Activated CD4-positive, alpha-beta T cell treated with anti-CD3 and anti-CD28 coated beads for 1 hour (primary cell): ENCODE measurements around the gene NUP43.
"Not testable (repeated sequence)": the region's sequence is repeated elsewhere in the genome, so short reads cannot be mapped to it uniquely, and the experiment has no call there.

Experiments
- DNase-seq: peaks from one replicate; pipeline ENCODE4 v3.0.0-alpha.2; 2020

Gene NUP43, protein sequence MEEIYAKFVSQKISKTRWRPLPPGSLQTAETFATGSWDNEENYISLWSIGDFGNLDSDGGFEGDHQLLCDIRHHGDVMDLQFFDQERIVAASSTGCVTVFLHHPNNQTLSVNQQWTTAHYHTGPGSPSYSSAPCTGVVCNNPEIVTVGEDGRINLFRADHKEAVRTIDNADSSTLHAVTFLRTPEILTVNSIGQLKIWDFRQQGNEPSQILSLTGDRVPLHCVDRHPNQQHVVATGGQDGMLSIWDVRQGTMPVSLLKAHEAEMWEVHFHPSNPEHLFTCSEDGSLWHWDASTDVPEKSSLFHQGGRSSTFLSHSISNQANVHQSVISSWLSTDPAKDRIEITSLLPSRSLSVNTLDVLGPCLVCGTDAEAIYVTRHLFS

DNA sequence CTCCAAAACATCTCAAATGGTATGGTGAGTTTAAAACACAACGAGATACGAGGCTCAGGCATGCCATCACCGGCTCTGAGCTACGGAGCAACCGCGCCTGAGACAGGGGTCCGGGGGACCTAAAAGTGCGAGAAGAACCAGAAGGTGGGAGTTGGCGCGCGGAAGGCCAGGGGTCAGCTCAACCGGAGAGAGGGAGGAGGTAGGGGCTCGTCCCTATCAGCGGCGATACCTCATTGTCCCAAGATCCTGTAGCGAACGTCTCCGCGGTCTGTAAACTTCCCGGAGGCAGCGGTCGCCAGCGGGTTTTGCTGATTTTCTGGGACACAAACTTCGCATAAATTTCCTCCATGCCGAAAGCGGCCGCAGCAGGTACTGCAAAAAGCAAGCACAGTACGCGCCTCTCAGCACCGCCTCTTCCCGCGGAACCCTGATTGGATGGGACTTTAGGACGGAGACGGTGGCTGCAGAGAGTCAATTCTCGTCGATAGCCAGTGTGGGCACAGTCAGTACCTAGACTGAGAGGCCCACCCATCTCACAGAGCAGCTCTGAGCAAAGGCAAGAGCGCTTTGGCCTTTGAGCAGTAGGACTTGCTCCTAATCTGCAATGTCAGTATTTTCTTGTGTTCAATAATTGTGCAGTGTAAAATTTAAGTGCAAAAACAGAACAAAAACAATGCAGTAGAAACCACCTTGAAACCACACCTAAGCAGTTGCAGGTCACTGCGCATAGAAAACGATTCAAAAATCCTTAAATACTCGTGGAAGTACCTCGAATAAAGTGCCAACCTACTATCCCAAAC is at the start of gene NUP43:
Gene NUP43 (minus strand): TSS at position 383 of the 800 bp plus-strand sequence. CDS start 34 bp downstream, at position 349.
- DNase-seq, result peak; percentile 83

DNA sequence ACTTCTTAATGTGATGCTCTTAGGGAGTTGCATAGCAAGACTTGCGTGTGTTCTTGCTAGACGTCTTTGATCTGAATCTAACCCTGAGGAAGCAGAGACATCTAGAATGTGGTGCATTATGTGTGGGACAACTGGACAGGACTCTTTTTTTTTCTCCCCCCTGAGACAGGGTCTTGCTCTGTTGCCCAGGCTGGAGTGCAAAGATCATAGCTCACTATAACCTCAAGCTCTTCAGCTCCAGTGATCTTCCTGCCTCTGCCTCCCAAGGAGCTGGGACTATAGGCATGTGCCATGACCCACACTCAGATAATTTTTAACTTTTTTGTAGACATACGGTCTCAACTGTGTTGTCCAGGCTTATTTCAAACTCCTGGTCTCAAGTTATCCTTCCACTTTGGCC is 37.2 kb upstream of the NUP43 start:
- no peak for DNase-seq

DNA sequence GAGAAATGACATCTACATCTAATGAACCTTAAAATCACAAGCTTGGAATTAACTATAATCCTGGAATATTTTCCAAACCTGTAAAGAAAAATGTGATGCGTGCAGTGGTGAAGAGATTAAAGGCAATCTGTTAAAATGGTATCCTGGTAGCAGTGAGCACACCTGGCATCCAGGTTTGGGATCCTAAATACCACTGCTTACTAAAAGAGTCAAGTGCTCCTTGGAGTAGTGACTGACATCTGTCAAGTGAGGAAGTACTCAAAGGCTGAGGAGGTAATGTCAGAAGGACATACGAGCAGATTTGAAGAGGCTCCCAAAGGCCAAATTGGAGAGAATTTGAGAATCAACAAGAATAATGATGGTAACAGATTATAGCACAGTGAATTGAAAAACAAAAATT is 36.0 kb upstream of the NUP43 start:
- DNase-seq, result no peak

DNA sequence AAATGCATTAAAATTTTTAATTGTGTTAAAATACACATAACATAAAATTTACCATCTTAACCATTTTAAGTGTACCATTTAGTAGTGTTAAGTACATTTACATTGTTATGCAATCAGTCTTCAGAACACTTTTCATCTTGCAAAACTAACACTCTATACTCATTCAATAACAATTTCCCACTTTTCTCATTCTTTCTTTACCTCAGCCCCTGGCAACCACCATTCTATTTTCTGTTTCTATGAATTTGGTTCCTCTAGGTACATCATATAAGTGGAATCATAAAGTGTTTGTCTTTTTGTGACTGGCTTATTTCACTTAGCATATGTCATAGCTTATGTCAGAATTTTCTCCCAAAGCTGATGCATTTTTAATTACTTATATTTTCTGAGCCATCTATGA is 35.4 kb upstream of the NUP43 start:
- no peak for DNase-seq

DNA sequence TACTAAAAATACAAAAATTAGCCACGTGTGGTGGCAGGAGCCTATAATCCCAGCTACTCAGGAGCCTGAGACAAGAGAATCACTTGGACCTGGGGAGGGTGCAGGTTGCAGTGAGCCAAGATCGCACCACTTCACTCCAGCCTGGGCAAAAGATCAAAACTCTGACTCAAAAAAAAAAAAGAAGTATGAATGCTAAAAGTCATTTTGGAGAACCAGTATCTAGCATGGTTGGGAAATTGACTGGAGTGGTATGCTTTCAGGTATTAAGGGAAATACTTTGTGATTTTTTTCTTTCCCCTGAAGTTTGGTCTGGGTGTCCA is 33.3 kb upstream of the NUP43 start:
- no peak for DNase-seq

DNA sequence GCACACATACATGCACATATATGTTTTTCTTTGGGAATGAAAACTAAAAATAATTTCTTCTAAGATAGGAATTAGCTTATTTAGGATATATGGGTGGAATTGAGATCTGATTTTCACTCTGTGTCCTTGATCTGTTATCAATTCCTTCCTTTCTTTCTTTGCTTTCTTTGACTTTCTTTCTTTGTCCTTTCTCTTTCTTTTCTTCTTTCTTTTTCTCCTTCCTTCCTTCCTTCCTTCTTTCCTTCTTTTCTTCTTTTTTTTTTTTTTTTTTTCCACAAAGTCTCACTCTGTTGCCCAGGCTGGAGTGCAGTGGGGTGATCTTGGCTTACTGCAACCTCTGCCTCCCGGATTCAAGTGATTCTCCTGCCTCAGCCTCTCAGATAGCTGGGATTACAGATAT is 31.3 kb upstream of the NUP43 start:
- DNase-seq, result no peak

DNA sequence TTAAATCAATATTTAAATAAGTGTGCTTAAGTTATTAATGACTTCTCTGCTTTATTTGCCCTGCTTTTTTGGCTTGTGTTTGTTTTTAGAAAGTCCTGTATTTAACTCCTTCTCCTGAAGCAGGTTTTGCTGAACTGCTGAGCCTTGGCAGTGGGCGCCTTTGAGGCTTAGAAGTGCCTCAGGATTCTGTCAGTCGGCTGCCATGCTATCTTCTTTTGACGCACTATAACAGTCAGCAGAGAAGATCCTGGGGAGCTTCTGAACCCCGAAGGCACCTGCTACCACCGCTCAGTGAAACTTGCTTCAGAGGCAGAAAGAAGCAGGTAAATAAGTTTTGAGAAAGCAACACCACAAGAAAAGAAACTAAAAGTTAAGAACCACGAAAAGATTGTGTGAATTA is 25.6 kb upstream of the NUP43 start:
- no peak for DNase-seq

DNA sequence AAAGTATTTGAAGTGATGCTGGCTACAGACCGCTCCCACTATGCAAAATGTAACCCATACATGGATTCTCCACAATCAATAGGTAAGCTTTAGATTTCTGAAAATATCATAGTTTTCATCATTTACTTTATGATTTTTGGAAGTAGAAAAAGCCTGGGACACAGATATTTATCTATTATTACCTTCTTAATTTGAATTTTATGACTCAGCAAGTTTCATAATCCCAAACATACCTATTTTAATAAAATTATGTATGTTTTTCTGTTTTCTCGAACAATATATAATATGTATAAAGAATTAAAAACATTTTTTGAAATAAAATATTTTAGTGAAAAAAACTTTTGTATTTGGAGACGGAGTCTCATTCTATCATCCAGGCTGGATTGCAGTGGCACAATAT is 24.9 kb upstream of the NUP43 start:
- no peak for DNase-seq

DNA sequence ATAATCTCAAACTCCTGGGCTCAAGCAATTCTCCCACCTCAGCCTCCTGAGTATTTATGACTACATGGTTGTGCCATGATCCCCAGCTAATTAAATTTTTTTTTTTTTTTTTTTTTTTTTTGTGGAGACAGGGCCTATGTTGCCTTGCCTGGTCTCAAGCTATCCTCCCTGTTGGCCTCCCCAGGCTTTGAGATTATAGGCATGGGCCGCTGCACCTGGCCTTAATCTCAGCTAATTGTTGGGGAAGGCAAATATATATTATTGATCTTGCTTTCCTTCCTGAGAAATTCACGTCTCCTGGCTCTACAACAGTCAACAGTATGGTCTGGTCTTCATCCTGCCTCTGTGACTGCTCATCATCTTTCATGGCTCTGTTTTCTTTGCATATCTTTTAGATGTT is 23.3 kb upstream of the NUP43 start:
- DNase-seq, result no peak

DNA sequence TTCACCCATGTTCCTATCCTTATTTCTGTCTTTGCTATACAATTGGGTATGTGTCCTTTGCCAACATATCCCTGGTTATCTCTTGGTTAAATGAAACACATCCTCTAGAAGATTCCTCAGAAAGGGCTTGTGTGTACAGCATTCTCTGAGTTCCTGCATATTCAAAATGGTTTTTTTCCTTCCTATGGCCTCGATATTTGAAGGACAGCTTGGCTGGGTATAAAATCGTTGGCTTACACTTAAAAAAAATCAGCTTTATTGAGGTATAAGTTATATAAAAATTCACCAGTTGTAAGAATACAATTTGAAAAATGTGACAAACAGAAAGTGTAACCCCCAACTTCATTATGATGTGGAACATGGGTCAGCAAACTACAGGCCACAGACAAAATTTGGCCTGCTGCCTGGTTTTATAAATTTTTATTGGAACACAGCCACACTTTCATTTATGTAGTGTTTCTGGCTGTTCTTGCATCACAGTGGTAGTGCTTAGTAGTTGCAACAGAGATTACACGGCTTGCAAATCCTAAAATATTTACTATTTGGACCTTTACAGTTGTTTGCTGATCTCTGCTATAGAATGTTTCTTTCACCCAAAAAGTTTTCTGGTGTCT is 19.9 kb upstream of the NUP43 start:
- DNase-seq, result no peak

DNA sequence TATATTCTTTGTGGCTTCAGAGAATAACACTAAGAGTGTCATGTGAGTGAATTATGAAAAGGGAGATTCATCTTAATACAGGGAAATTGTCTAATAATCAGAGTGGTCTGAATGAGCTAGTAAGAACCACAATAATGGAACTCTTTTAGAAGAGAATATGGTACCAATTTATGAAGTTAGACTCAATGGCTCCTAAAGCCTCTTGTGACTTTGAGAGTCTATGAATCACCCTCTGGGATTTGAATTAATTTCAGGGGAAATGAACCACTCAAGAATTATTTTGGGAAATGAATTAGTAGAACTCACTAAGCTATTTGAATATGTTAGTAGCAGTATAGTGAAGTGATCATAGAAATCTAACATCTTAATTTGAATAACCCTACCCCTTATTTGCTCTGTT is 17.5 kb upstream of the NUP43 start:
- no peak for DNase-seq

DNA sequence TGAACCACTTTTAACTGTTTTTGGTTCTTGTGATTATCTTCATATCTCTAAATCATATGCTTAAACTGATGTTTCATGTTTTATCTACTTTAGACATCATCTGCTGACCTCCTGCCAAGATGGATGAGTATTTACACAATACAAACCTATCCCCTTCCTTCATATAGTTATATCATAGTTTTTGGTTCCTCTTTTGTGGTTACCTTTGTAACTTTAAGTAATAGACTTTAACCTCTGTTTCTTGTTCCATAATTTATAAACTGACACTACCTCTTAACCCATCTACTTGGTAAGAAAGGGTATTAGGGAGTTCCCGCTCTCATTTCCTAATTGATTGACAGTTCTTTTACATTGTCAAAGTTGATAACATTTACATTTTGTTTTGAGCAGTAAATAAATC is 15.1 kb upstream of the NUP43 start:
- DNase-seq, result no peak

DNA sequence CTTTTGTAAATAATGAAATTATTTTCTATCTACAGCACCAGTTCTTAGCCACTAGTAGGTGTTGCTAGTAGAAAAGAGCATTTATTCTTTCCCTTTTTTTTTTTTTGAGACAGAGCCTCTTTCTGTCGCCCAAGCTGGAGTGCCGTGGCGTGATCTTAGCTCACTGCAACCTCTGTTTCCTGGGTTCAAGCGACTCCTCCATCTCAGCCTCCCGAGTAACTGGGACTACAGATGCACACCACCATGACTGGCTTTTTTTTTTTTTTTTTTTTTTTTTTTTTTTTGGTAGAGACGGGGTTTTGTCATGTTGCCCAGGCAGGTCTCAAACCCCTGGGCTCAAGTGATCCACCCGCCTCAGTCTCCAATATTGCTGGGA is 9.9 kb upstream of the NUP43 start:
- DNase-seq, result no peak

DNA sequence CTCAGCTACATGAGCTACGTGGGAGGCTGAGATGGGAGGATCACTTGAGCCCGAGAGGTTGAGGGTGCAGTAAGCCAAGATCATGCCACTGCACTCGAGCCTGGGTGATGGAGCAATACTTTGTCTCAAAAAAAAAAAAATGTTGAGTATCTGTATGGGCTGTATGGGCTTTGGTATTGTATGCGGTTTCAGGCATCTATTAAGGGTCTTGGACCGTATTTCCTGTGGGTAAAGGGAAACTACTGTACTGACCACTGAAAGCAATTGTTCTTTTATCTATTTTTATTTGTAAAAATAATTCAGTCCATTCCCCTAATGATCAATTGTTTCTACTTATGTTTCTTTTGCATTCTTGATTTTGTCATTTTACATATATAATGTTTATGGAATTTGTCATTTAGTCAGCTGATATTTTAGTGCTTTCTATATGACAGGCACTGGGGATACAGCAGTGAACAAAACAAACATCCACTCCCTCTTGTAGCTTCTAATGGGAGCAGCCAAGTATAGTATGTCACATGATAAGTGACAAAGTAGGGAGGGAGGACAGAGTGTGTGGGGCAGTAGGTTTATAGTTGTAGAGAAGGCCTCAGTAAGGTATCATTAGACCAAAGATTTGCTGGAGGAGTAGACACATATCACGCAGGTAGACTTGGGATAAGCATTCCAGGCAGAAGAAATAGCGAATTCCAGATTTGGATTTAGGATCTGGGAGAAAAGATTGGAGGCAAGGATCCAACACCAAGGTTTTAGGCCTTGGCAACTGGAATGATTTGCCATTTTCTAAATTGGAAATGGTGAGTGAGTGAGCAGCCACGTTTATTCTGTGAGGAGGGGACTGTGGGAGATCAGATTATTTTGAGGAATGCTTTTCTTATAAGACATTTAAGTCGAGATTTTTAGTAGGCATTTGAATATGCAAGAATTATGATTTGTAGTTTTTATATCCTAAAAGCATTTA is 9.3 kb upstream of the NUP43 start:
- no peak for DNase-seq

DNA sequence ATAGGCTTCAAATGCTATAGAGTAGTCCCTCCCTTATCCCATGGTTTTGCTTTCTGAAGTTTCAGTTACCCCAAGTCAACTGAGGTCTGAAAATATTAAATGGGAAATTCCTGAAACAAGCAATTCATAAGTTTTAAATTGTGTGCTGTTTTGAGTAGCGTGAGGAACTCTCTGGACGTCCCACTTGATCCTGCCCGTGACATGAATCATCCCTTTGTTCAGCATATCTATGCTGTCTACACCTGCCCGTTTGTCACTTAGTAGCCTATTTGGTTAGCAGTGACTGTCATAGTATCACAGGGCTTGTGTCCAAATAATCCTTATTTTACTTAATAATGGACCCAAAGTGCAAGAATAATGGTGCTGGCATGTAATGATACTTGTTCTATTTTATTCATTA is 8.2 kb upstream of the NUP43 start:
- no peak for DNase-seq

DNA sequence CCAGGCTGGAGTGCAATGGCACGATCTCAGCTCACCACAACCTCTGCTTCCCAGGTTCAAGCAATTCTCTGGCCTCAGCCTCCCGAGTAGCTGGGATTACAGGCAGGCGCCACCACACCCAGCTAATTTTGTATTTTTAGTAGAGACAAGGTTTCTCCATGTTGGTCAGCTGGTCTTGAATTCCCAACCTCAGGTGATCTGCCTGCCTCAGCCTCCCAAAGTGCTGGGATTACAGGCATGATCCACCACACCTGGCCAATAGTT is 7.0 kb upstream of the NUP43 start:
- DNase-seq, result not testable (repeated sequence)

DNA sequence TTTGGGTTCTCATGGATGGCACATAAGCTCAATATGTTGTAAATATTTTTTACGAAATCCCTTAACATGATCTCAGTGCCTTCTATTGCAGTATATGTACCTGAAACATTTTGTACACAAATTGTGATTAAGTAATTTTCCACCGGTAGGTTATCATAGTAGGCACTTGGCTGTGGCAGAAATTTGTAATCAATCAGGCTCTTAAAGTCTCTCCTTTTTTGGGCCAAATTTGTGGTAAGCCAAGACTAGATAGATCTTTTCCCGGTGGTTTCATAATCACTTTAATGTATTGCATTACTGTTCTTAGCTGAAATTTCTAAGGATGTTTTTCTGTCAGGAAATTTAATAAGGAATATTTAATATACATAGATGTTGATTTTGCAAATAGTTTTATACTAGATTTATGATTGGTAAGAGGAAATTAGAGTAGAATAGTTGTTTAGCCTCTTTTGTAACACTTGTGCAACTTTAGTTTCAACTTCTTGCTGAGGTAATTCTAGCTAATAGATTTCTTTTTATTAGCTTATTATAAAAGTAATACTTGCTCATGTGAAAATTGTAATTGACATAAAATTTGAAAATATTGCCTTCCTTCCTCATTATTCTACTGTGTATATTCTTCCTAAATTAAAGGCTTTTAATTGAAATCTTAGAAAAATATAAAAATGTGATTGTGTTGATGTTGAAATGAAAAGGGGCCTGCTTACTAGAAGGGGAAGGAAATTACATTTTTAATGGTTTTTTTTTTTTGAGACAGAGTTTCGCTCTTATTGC is 6.5 kb upstream of the NUP43 start:
- no peak for DNase-seq

DNA sequence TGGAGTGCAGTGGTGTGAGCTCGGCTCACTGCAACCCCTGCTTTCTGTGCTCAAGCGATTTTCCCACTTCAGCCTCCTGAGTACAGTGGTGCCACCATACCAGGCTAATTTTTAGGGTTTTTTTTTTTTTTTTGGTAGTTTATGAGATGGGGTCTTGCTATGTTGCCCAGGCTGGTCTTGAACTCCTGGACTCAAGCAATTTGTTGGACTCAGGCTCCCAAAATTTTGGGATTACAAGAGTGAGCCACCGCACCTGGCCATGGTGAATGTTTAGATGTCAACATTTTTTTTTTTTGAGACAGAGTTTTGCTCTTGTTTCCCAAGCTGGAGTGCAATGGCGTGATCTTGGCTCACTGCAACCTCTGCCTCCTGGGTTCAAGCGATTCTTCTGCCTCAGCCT is 5.6 kb upstream of the NUP43 start:
- not testable (repeated sequence) for DNase-seq

DNA sequence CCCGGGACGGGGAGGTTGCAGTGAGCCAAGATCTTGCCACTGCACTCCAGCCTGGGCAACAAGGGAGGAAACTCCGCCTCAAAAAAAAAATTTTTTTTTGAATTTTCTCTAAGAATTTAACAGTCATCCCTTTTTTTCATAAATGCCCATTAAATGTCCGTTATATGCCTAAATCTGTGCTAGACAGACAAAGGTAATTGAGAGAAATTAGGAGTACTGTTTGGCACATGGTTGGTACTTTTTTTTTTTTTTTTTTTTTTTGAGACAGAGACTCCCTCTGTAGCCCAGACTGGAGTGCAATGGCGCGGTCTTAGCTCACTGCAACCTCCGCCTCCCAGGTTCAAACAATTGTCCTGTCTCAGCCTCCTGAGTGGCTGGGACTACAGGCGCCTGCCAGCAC is 4.9 kb upstream of the NUP43 start:
- DNase-seq, result no peak

DNA sequence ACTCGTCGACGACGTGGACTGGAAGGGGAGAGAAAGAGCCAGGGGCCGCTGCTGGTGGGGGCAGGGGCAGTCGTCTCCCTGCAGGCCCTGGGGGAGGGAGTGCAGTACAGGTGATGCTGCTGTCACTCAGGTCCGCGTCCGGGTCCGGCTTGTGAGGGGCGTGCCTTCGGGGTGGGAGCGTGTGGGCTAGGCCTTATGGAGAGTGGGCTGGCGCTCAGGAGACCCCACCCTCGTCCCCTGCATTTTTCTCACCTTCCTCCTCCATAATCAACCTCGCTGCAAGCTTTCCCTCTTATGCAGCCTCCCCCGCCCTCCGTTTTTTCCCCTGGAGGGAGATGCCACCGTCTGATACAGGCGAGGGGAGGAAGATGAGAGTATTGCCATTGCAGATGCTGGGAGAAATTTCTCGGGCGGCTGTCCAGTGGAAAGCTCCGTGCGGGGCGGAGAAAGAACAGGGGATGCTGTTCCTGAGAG is 3.8 kb upstream of the NUP43 start:
- DNase-seq, result no peak

DNA sequence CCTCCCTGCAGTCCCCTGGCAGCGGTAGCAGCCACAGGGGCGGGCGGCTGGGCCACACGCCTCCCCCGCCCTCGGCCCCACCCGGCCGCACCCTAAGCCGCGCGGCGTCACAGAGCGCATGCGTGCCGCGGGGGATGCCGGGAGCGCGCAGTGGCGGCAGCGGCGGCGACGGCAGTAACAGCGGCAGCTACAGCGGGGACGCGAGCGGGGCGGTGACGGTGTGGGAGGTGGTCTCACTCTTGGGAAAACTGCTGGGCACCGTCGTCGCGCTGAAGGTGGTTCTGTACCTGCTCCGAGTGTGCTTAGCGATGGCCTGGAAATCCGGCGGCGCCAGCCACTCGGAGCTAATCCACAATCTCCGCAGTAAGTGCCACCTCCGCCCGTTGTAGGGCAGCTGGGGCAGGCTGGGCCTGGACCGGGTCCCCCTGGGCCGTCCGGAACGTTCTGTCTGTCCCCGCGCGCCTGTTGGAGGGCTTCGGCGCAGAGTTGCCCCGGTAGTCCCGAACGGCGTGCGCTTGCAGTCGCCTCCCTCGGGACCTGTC is 3.3 kb upstream of the NUP43 start, which contains the start of gene PCMT1:
Gene PCMT1 (plus strand): TSS at position 148 of the 542 bp plus-strand sequence. CDS start 161 bp downstream, at position 309.
- DNase-seq, result peak; percentile 85

DNA sequence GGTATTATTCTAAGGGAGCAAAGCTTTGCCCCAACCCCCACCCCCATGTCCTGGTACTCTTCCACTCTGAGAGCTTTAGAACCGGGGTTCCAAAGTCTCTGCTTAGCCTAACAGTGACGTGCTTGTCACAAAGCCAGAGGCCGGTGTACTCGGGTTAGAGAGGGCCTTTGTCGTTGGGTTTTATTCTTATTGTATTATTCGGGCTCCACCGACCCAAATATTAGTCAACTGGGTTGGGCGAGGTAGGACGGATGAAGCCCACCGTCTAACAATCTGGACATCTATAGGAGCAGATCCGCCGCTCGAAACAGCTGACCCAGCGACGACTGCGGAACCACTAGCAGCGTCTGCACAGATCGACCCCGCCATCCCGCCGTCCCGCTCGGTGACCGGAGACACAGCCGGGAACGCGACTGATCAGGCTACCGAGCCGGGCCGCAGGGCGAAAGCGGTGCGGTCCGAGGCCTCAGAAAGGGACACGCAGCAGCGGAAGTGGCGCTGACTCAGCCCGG is 2.8 kb upstream of the NUP43 start:
- not testable (repeated sequence) for DNase-seq
